ENCODE results near the gene LOX.
"Not testable (repeated sequence)": the region's sequence is repeated elsewhere in the genome, so short reads cannot be mapped to it uniquely, and the experiment has no call there.

The LOX gene

DNA sequence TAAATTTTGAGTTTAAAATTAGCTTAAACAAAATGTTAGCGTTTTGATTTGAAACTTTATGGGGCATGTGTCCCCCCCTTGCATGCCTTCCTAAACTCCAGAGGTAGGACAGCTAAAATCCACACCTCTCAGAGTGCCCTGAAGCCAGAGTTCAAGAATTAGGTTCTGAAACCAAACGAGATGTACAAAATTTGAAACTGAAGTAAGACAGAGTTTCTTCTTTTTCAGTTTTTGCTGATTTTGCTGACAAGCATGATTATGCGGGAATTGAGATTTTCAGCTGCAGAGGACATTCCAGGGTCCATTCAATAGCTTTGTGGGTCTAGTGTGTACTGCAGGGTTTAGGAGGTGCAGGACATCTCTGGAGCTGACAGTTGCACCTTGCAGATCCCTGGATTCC, 17.1 kb upstream of the LOX start:
- no peak for DNase-seq

- DNase-seq: not testable (repeated sequence)
Observed at GRCh38 chr5:122094251-122094650, 16.2 kb upstream of the LOX start.

- no peak for DNase-seq
Observed at GRCh38 chr5:122093415-122094180, 15.5 kb upstream of the LOX start.

DNA sequence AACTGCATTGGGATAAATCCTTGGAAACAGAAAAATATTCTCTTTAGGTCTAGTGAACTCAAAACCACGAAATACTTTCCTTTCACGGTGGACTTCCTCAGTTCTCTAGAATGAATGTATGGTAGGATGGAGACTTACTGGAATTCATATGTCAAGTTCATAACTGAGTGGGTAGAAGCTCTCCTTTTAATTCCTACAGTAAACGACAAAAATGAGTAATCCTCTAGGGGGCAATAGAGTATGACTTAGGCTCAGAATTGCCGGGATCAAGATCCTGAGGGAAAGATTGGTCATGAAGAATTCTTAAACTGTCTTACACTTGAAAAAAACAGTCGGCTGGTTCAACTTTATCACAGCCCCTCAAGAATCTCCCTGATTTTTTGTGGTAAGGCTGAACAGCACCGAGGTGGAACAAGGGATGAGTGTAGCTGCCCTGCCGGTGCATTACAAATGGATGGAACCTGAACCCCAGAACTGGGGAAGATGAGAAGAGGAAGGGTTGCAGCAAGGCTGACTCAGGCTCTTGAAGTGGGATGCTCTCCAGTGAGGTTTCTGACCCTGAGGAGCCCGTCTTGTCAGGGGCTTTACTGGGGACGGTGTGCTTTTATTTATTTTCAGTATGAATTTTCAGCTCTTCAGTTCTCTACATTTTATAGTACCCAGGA, 14.0 kb upstream of the LOX start:
- DNase-seq: no peak

DNA sequence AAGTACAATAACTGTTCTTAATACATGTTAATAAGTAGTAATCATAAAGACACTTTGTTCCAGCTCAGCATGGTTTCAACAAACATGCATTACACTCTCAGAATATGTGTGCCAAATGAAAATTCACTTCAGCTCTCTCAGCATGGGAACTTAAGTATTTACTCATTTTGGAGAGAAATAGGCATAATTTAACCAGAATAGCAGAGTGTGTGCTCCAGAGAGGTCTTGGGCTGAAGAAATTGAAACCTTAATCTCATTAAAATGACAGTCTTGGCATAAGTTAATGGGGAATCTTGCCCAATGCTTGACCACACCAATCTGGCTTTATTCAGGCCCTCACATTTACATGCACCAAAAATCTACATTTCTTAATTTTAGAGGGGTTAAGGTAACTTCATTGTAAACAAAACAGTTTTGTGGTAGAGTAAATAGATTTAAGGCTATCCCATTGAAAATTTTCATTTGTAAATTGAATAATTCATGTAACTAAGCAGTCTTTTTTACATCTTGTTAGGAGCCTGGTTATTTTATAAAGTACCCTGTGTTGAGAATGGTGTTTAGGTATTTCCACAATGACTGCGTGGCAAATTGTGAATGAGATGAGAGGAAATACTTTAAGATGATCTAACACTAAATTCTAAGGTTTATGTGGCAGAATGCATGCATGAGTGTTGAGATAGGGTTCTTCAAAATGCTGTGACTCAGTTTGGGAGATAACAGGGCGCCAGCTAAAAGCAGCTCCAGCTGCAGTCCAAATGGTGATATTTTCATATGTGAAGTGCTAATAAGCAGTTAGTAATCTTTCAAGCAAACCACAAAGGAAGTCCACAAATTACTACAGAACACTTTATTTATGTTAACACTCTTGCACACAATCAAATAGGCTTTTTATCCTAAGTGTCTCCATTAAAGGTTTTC, 11.3 kb upstream of the LOX start:
- DNase-seq: no peak

DNA sequence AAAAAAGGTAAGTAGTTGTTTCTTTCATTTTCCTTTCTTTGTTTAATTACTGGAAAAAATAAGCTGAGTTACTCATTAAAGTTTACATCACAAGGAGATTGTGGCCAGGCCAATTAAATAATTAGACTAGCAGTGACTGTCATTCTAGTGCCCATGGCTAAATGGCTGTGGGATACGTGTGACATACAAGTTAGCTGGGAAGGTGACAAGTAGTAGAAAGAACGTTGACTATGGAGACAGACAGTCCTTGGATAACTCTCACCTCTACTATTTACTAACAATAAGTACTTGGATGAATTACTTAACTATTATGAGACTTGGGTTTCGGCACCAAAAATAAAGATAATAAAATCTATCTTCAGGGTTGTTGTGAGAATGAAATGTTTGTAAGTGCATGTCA, 7.0 kb upstream of the LOX start:
- no peak for DNase-seq

DNA sequence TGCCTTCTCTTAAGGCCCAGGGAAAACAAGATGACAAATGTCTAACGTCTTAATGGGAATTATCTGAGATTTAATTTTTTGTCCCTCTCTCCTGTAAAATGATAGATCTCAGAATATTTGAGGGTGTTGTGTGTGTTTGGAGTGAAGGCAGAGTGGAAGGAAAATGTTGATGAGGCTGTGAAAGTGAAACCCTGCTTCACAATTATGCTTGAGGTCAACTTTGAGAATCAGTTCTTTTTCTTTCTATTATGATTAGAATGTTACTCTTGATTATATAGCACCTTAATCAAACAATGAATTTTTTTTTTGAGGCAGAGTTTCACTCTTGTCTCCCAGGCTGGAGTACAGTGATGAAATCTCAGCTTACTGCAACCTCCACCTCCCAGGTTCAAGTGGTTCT, 5.5 kb upstream of the LOX start:
- no peak for DNase-seq

- DNase-seq: no peak
Observed at GRCh38 chr5:122081541-122081940, 3.5 kb upstream of the LOX start.

DNA sequence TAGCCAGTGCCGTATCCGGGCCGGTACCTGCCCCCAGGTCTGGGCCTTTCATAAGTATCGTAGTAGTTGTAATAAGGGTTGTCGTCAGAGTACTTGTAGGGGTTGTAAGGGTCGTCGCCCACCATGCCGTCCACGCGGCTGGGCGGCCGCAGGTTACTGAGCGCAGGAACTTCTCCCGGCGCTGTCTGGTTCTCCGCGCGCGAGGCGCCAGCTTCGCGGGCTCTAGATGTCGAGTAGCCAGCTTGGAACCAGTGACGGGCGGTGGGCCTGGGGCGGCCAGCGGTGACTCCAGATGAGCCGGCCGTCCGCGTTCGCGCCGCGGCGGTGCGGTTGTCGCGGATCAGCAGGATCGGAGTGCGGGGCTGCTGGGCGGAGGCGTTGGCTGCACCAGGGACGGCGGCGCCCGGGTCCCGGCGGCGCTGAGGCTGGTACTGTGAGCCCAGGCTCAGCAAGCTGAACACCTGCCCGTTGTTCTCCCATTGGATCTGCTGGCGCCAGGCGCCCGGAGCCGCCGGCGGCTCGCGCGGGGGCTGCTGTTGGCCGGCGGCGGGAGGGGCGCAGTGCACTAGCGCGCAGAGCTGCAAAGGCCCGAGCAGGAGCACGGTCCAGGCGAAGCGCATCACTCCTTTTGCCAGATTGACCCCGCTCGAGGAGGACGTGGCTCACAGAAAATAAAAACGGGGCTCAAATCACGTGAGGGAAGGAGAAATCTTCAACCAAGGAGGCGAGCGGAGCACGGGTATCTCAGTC, 518 bp downstream of the LOX start:
- no peak for DNase-seq

DNA sequence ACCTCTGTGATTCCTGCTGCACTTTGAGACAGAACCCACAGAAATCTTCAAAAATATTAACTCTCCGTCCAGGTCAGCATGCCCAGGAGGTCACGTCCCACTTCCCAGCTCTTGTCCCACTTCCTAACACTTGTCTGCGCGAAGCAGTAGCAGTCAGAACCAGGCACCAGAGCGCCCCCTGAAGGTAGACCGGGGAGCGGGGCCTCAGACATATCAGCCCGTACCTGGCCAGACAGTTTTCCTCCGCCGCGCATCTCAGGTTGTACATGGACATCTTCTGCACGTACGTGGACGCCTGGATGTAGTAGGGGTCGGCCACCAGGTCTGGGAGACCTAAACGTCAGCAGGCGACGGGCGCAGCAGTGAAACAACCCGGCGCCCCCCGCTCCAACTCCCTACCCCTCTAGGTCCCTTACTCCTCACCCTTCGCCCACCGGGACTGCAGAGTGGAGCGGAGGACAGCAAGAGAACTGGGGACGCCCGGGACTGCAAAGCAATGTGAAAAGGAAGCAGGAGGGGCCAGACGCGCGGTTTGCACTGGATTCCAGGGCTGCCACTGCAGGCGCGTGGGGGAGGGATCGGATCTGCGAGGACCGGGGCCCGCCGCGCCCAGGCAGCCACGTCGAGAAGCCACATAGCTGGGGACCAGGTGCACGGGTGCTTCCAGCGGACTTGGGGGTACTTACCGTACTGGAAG, 1.2 kb downstream of the LOX start:
- DNase-seq: no peak

GRCh38 chr5:122076050-122076461, 2.0 kb downstream of the LOX start:
- DNase-seq: no peak

- DNase-seq: no peak
Observed at GRCh38 chr5:122073864-122074263, 4.2 kb downstream of the LOX start.

DNA sequence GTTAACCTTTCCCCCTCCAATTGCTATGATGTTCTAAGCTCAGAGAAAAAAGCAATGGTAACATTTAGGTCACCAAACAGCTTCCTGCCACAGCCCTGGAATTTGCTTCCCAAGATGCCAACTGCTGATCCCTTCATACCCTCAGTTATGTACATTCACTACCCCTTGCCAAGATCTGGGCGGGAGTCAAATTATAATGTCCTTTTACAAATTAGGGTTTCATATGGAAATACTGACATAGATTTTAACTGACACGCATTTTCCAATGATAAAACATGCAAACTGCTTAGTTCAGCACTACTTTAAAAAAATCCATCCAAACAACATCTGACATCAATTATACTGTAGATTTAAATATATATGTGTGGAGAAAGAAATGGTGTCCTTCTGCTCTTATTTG, 5.0 kb downstream of the LOX start:
- DNase-seq: no peak

- DNase-seq: no peak
Observed at GRCh38 chr5:122067390-122067789, 10.7 kb downstream of the LOX start.

GRCh38 chr5:122064992-122065391, 13.1 kb downstream of the LOX start:
- DNase-seq: no peak

DNA sequence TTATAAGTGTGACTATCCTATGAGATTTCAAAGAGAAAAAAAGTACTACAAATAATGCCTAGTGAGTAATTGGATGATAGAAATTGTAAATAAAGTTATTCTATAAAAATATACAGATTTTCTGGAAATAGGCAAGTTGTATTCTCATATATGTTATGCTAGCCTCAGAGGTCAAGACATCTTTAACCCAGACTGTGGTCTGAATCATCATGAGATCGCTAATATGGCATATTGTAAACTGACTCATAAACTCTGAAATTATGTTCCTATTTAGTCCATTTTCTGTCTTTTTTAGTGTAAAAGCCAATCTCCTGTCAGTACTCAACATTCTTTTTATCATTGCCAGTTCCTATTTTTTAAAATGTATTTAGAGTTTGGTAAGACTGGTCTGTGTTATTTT, 14.2 kb downstream of the LOX start:
- DNase-seq: no peak

- no peak for DNase-seq
Observed at GRCh38 chr5:122062205-122062604, 15.9 kb downstream of the LOX start.

- no peak for DNase-seq
Observed at GRCh38 chr5:122056913-122057312, 21.1 kb downstream of the LOX start.

DNA sequence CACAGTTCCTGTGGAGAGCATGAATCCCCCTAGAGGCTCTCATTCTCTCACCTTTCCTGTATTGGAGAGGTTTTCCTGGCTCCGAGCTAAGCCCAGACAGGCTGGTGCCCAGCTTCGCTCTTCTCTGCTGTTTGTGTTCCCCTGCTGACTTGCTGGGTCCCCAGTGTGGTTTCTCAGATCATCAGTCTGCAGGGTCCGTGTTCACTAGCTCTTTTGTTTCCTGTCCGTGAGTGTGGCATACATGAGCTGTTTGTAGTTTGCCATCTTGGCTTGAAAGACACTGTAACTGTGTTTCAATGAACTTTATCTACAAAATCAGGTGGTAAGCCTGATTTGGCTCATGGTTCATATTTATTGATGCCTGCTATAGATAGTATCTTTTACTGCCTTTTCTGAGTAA, 23.8 kb downstream of the LOX start:
- DNase-seq: no peak

GRCh38 chr5:122053181-122054109, 24.6 kb downstream of the LOX start:
- no peak for DNase-seq

GRCh38 chr5:122051569-122051968, 26.5 kb downstream of the LOX start:
- no peak for DNase-seq
